MM.1S (cell line): ENCODE data around the gene DHX32.

ENCODE experiments used
- DNase-seq: peaks from one replicate; pipeline ENCODE4 v3.0.0-alpha.2; 2015
- H2AFZ ChIP-seq: fragments of 300-600 bp; sonication (generic); 2 replicates; pipeline ENCODE4 v1.6.0; 2016; ENCODE audit warnings: antibody characterized with exemption, low read length
- H3F3A ChIP-seq: fragments of 300-600 bp; sonication (generic); 2 replicates; pipeline ENCODE4 v1.6.1; 2016; ENCODE audit warnings: mild to moderate bottlenecking, antibody characterized with exemption, low read length, moderate library complexity, mixed read lengths; ENCODE audit not compliant: insufficient read depth
- H3K27ac ChIP-seq: fragments of 300-600 bp; sonication (generic); 2 replicates; pipeline ENCODE4 v1.5.1; 2016; ENCODE audit warnings: mild to moderate bottlenecking, low read length
- H3K27me3 ChIP-seq: fragments of 300-600 bp; sonication (generic); replicated peaks from 2 replicates; pipeline ENCODE4 v1.6.0; 2016; ENCODE audit warnings: low read length; ENCODE audit not compliant: insufficient read depth
- H3K36me3 ChIP-seq: fragments of 300-600 bp; sonication (generic); replicated peaks from 2 replicates; pipeline ENCODE4 v1.6.1; 2016; ENCODE audit warnings: mild to moderate bottlenecking, low read length, mixed read lengths; ENCODE audit not compliant: insufficient read depth
- H3K4me1 ChIP-seq: fragments of 300-600 bp; sonication (generic); 2 replicates; pipeline ENCODE4 v1.6.1; 2016; ENCODE audit warnings: low read length, mixed read lengths
- H3K4me2 ChIP-seq: fragments of 300-600 bp; sonication (generic); 2 replicates; pipeline ENCODE4 v1.6.0; 2016; ENCODE audit warnings: low read depth, low read length
- H3K4me3 ChIP-seq: fragments of 300-600 bp; sonication (generic); 2 replicates; pipeline ENCODE4 v1.5.1; 2016; ENCODE audit warnings: low read length, mixed read lengths
- H3K79me2 ChIP-seq: fragments of 300-600 bp; sonication (generic); 2 replicates; pipeline ENCODE4 v1.6.1; 2016; ENCODE audit warnings: mixed run types, low read length, mixed read lengths
- H3K9ac ChIP-seq: fragments of 300-600 bp; sonication (generic); 2 replicates; pipeline ENCODE4 v1.6.1; 2016; ENCODE audit warnings: low read length, mixed read lengths
- H3K9me2 ChIP-seq: fragments of 300-600 bp; sonication (generic); replicated peaks from 2 replicates; pipeline ENCODE4 v1.6.1; 2016; ENCODE audit warnings: mild to moderate bottlenecking, low read length, mixed read lengths; ENCODE audit not compliant: insufficient read depth
- H3K9me3 ChIP-seq: fragments of 300-600 bp; sonication (generic); replicated peaks from 2 replicates; pipeline ENCODE4 v1.6.1; 2016; ENCODE audit warnings: mild to moderate bottlenecking, low read length, mixed read lengths; ENCODE audit not compliant: insufficient read depth
- H4K20me1 ChIP-seq: fragments of 300-600 bp; sonication (generic); 2 replicates; pipeline ENCODE4 v1.6.1; 2016; ENCODE audit warnings: mild to moderate bottlenecking, low read length, moderate library complexity, mixed read lengths; ENCODE audit not compliant: insufficient read depth
- CTCF ChIP-seq: fragments of 300-600 bp; sonication (generic); IDR thresholded peaks from 2 replicates; pipeline ENCODE4 v1.5.1; 2016; ENCODE audit warnings: antibody characterized with exemption, low read length, mixed read lengths
- EZH2 ChIP-seq: fragments of 300-600 bp; sonication (generic); optimal IDR thresholded peaks from 2 replicates; pipeline ENCODE3; 2017; ENCODE audit warnings: low read depth, mild to moderate bottlenecking, antibody characterized with exemption, low read length, mixed read lengths
- EZH2phosphoT487 ChIP-seq: fragments of 300-600 bp; sonication (generic); IDR thresholded peaks from 2 replicates; pipeline ENCODE4 v1.6.1; 2018; ENCODE audit warnings: antibody characterized with exemption, low read length

DHX32 gene

GRCh38 chr10:125865120-125865519, 16.0 kb downstream of the DHX32 start:
- no peak overlapping the region for H3K4me3 ChIP-seq
- no peaks in the 10 kb centered on the region for H3K36me3 ChIP-seq
- no peaks in the 10 kb centered on the region for H3K9me3 ChIP-seq
- DNase-seq, result no peak
- TF ChIP-seq EZH2, result no peak
- no peak for TF ChIP-seq EZH2phosphoT487
- TF ChIP-seq CTCF, result no peak
- no peak overlapping the region for H3K27ac ChIP-seq
- H3K4me1 ChIP-seq, result peaks cover 3% of the 10 kb centered on the region
- no peaks in the 10 kb centered on the region for H3K9me2 ChIP-seq
- no peaks in the 10 kb centered on the region for H3K27me3 ChIP-seq
- H3K9ac ChIP-seq, result no peak overlapping the region
- no peaks in the 10 kb centered on the region for H4K20me1 ChIP-seq
- H3F3A ChIP-seq, result 0 out of 2 replicates have a peak, but pooled peaks cover 2% of the 10 kb centered on the region
- H3K4me2 ChIP-seq, result no peak overlapping the region
- H2AFZ ChIP-seq, result no peak overlapping the region
- H3K79me2 ChIP-seq, result no peaks in the 10 kb centered on the region

- Histone ChIP-seq H3K27me3 (no peaks in the 10 kb centered on the region), H4K20me1 (no peaks in the 10 kb centered on the region), H3K9me2 (no peaks in the 10 kb centered on the region), H2AFZ (no peak overlapping the region), H3K4me2 (peak overlapping the region; percentile 16; the same call in 1 of the 2 replicates), H3F3A (peaks cover 7% of the 10 kb centered on the region; the same call in 1 of the 2 replicates), H3K9ac (no peak overlapping the region), H3K9me3 (no peaks in the 10 kb centered on the region), H3K79me2 (no peaks in the 10 kb centered on the region), H3K27ac (peak overlapping the region; percentile 38; the same call in 1 of the 2 replicates), H3K4me1 (peaks cover 22% of the 10 kb centered on the region), H3K36me3 (no peaks in the 10 kb centered on the region), H3K4me3 (no peak overlapping the region)
- no peak for TF ChIP-seq EZH2phosphoT487
- no peak for TF ChIP-seq CTCF
- TF ChIP-seq EZH2, result no peak
- peak; percentile 45 for DNase-seq
Measured at GRCh38 chr10:125859128-125859817, 21.8 kb downstream of the DHX32 start.

DNA sequence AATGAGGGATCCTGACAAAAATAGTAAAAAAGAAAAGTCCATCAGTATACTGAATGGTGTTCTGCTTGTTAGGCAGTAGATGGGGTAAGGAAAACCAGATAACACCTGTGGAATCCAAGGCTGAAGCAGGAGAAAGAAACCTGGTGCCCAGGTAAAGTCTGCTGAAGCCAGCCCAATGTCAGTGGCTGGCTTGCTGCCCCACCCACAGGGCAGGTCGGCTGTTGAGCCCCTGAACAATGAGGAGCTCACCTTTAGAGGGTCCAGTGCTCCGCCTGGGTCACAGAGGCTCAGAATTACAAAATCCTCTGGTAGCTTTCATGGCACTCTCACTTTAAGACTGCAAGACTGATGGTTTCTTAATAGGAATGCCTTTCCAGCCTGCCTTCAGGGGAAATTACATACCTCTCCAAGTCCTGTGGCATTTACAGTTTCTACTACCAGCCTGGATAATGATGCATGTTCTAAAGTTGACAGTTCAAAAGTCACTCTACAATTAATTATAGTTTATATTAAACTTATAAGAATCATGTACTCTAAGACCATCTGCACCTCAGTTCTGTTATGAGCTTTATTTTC, 23.8 kb downstream of the DHX32 start:
- DNase-seq, result no peak
- H4K20me1 ChIP-seq, result no peaks in the 10 kb centered on the region
- H3K9me2 ChIP-seq, result no peaks in the 10 kb centered on the region
- no peak overlapping the region for H3K4me3 ChIP-seq
- no peaks in the 10 kb centered on the region for H3K27me3 ChIP-seq
- no peaks in the 10 kb centered on the region for H3K9me3 ChIP-seq
- no peak for TF ChIP-seq EZH2phosphoT487
- no peak for TF ChIP-seq CTCF
- no peaks in the 10 kb centered on the region for H3K79me2 ChIP-seq
- no peak overlapping the region for H3K27ac ChIP-seq
- peaks cover 7% of the 10 kb centered on the region; the same call in 1 of the 2 replicates for H3F3A ChIP-seq
- no peaks in the 10 kb centered on the region for H3K36me3 ChIP-seq
- no peak overlapping the region for H3K9ac ChIP-seq
- H3K4me1 ChIP-seq, result peaks cover 22% of the 10 kb centered on the region
- no peak overlapping the region for H2AFZ ChIP-seq
- no peak overlapping the region for H3K4me2 ChIP-seq
